ENCODE data around the gene BTBD9. TPM values are rescaled to one million over a fixed set of nuclear protein-coding genes. Genes with fewer than 3 reads are reported as not detected.

Gene BTBD9
- total and polyA plus RNA-seq, 2 experiments from 2014 or later = 13.0 to 17.0 TPM

- no peak overlapping the region for H3K4me2 ChIP-seq
- H3K9me2 ChIP-seq (replicated peaks; ENCODE audit: insufficient read depth) = no peaks in the 10 kb centered on the region
- H3K4me3 ChIP-seq = no peak overlapping the region
- no peaks in the 10 kb centered on the region for H3K4me1 ChIP-seq (ENCODE audit: insufficient read depth)
- DNase-seq (ENCODE audit: low spot score) = no peak
- no peaks in the 10 kb centered on the region for H3K27me3 ChIP-seq
- H3K27ac ChIP-seq = no peak overlapping the region
- TF ChIP-seq CTCF (IDR thresholded peaks at IDR 0.05; ENCODE audit: poor library complexity) = no peak
- no peak for TF ChIP-seq EZH2phosphoT487 (IDR thresholded peaks at IDR 0.05; ENCODE audit: low read depth, severe bottlenecking, unreplicated experiment)
- no peak for TF ChIP-seq EZH2 (IDR thresholded peaks at IDR 0.05; ENCODE audit: borderline replicate concordance)
- no peak overlapping the region for H2AFZ ChIP-seq
- no peaks in the 10 kb centered on the region for H3K79me2 ChIP-seq
- H4K20me1 ChIP-seq (ENCODE audit: insufficient read depth, poor library complexity, severe bottlenecking) = no peaks in the 10 kb centered on the region
- H3K9me3 ChIP-seq (ENCODE audit: low read depth) = no peaks in the 10 kb centered on the region
- WGBS (ENCODE audit: low lambda C conversion rate, missing lambda C conversion rate) = 89% methylated on average over 2 of the region's 2 CpGs
- H3K36me3 ChIP-seq (replicated peaks; ENCODE audit: insufficient read depth, low read depth) = no peaks in the 10 kb centered on the region
Measured at GRCh38 chr6:38492031-38492430, 147.7 kb downstream of the BTBD9 start.

- no peaks in the 10 kb centered on the region for H3K36me3 ChIP-seq (replicated peaks; ENCODE audit: insufficient read depth, low read depth)
- DNase-seq (ENCODE audit: low spot score) = no peak
- no peak overlapping the region for H3K4me3 ChIP-seq
- no peaks in the 10 kb centered on the region for H3K9me3 ChIP-seq (ENCODE audit: low read depth)
- 68% methylated on average over 2 of the region's 2 CpGs for WGBS (ENCODE audit: low lambda C conversion rate, missing lambda C conversion rate)
- no peak overlapping the region for H3K27ac ChIP-seq
- no peaks in the 10 kb centered on the region for H4K20me1 ChIP-seq (ENCODE audit: insufficient read depth, poor library complexity, severe bottlenecking)
- no peaks in the 10 kb centered on the region for H3K9me2 ChIP-seq (replicated peaks; ENCODE audit: insufficient read depth)
- TF ChIP-seq EZH2 (IDR thresholded peaks at IDR 0.05; ENCODE audit: borderline replicate concordance) (no peak), EZH2phosphoT487 (IDR thresholded peaks at IDR 0.05; ENCODE audit: low read depth, severe bottlenecking, unreplicated experiment) (no peak), CTCF (IDR thresholded peaks at IDR 0.05; ENCODE audit: poor library complexity) (no peak)
- no peaks in the 10 kb centered on the region for H3K79me2 ChIP-seq
- no peaks in the 10 kb centered on the region for H3K4me1 ChIP-seq (ENCODE audit: insufficient read depth)
- H3K27me3 ChIP-seq = no peaks in the 10 kb centered on the region
- no peak overlapping the region for H3K4me2 ChIP-seq
- no peak overlapping the region for H2AFZ ChIP-seq
Measured at GRCh38 chr6:38489951-38490350, 149.8 kb downstream of the BTBD9 start.

- no peaks in the 10 kb centered on the region for H3K9me3 ChIP-seq (ENCODE audit: low read depth)
- no peak overlapping the region for H3K27ac ChIP-seq
- no peaks in the 10 kb centered on the region for H3K36me3 ChIP-seq (replicated peaks; ENCODE audit: insufficient read depth, low read depth)
- no peak overlapping the region for H3K4me2 ChIP-seq
- H3K79me2 ChIP-seq = no peaks in the 10 kb centered on the region
- H2AFZ ChIP-seq = no peak overlapping the region
- no peak overlapping the region for H3K4me3 ChIP-seq
- H3K4me1 ChIP-seq (ENCODE audit: insufficient read depth) = no peaks in the 10 kb centered on the region
- H3K9me2 ChIP-seq (replicated peaks; ENCODE audit: insufficient read depth) = no peaks in the 10 kb centered on the region
- TF ChIP-seq CTCF (IDR thresholded peaks at IDR 0.05; ENCODE audit: poor library complexity) (no peak), EZH2 (IDR thresholded peaks at IDR 0.05; ENCODE audit: borderline replicate concordance) (no peak), EZH2phosphoT487 (IDR thresholded peaks at IDR 0.05; ENCODE audit: low read depth, severe bottlenecking, unreplicated experiment) (no peak)
- DNase-seq (ENCODE audit: low spot score) = no peak
- no peaks in the 10 kb centered on the region for H4K20me1 ChIP-seq (ENCODE audit: insufficient read depth, poor library complexity, severe bottlenecking)
- no peaks in the 10 kb centered on the region for H3K27me3 ChIP-seq
- WGBS (ENCODE audit: low lambda C conversion rate, missing lambda C conversion rate) = 94% methylated on average over 7 of the region's 7 CpGs
Measured at GRCh38 chr6:38487423-38487822, 152.3 kb downstream of the BTBD9 start.

- no peak for DNase-seq (ENCODE audit: low spot score)
- no peak for TF ChIP-seq CTCF (IDR thresholded peaks at IDR 0.05; ENCODE audit: poor library complexity)
- TF ChIP-seq EZH2 (IDR thresholded peaks at IDR 0.05; ENCODE audit: borderline replicate concordance) = no peak
- 54% methylated on average over 1 of the region's 1 CpG for WGBS (ENCODE audit: low lambda C conversion rate, missing lambda C conversion rate)
- Histone ChIP-seq H3K4me3 (no peak overlapping the region), H3K4me1 (ENCODE audit: insufficient read depth) (no peaks in the 10 kb centered on the region), H3K4me2 (no peak overlapping the region), H3K9me2 (replicated peaks; ENCODE audit: insufficient read depth) (no peaks in the 10 kb centered on the region), H3K9me3 (ENCODE audit: low read depth) (no peaks in the 10 kb centered on the region), H4K20me1 (ENCODE audit: insufficient read depth, poor library complexity, severe bottlenecking) (no peaks in the 10 kb centered on the region), H2AFZ (no peak overlapping the region), H3K36me3 (replicated peaks; ENCODE audit: insufficient read depth, low read depth) (no peaks in the 10 kb centered on the region), H3K27ac (no peak overlapping the region), H3K79me2 (no peaks in the 10 kb centered on the region), H3K27me3 (no peaks in the 10 kb centered on the region)
Measured at GRCh38 chr6:38485488-38485887, 154.2 kb downstream of the BTBD9 start.

Data from hepatocyte (in vitro differentiated cells).